H1 (cell line): ENCODE measurements around the gene LMAN1L. TPM values are rescaled to one million over a fixed set of nuclear protein-coding genes. Genes with fewer than 3 reads are reported as not detected.

ENCODE experiments used
- ASH2L ChIP-seq: fragments of 200-600, 300-600 bp; sonication (generic); IDR thresholded peaks from one replicate; pipeline ENCODE4 v1.7.1; 2017; ENCODE audit warnings: low read length
- BACH1 ChIP-seq: IDR thresholded peaks from 2 replicates; pipeline ENCODE4 v1.6.1; 2012; ENCODE audit warnings: low read length, improper control_type of control experiment
- BRCA1 ChIP-seq: IDR thresholded peaks from 2 replicates; pipeline ENCODE4 v1.6.1; 2012; ENCODE audit warnings: low read depth, low read length, improper control_type of control experiment
- CEBPB ChIP-seq: IDR thresholded peaks from 2 replicates; pipeline ENCODE4 v1.6.1; 2012; ENCODE audit warnings: low read depth, low read length
- CTCF ChIP-seq, 3 experiments: IDR thresholded peaks; 1 replicate in 2 of 3; 2 replicates in 1 of 3; pipeline versions ENCODE4 v1.5.1 to v1.6.1; 2011; ENCODE audit warnings: low read length in 3 of 3, mild to moderate bottlenecking in 3 of 3, inconsistent platforms in 2 of 3, low read depth in 1 of 3, moderate library complexity in 1 of 3; ENCODE audit not compliant: insufficient read depth in 1 of 3; ENCODE audit errors: control extremely low read depth in 1 of 3
- GABPA ChIP-seq: IDR thresholded peaks from 2 replicates; pipeline ENCODE4 v1.6.1; 2011; ENCODE audit warnings: mild to moderate bottlenecking, low read length, moderate library complexity, borderline replicate concordance; ENCODE audit not compliant: insufficient read depth
- GTF2F1 ChIP-seq: IDR thresholded peaks from 2 replicates; pipeline ENCODE4 v1.6.1; 2012; ENCODE audit warnings: low read depth, low read length, improper control_type of control experiment, borderline replicate concordance
- KDM5A ChIP-seq: fragments of 200-600 bp; IDR thresholded peaks from 2 replicates; pipeline ENCODE4 v1.7.1; 2012; ENCODE audit warnings: mild to moderate bottlenecking, low read length, inconsistent platforms, mixed read lengths
- PHF8 ChIP-seq: fragments of 200-600 bp; sonication (generic); conservative IDR thresholded peaks from 2 replicates; pipeline ENCODE4 v1.7.1; 2012; ENCODE audit warnings: low read depth, mild to moderate bottlenecking, inconsistent platforms, low read length, moderate library complexity
- SAP30 ChIP-seq: fragments of 300-600 bp; sonication (generic); IDR thresholded peaks from 2 replicates; pipeline ENCODE4 v1.7.1; 2012; ENCODE audit warnings: low read length, moderate library complexity, mild to moderate bottlenecking, inconsistent platforms; ENCODE audit not compliant: insufficient read depth, insufficient replicate concordance
- polyA plus RNA-seq, 7 experiments: library from polyadenylated mRNA; depleted of rRNA in 3 of 7; stranded (reverse) in 5 of 7; unstranded in 2 of 7; fragments of >200 nt in 5 of 7; fragments of 200-250 nt in 2 of 7; gene quantifications; 1 replicate in 5 of 7; 2 replicates in 1 of 7; 4 replicates in 1 of 7; pipeline versions ENCODE4 v1.2.1 to v1.2.3, GENCODE V29; 2011 to 2013; ENCODE audit warnings: missing spikeins in 2 of 7, mixed read lengths in 2 of 7
- total RNA-seq: library from RNA; stranded (reverse); fragmentation: NEBNext Ultra II Directional; extraction: Animal tissue kit (Norgen Biotek cat#: 25700); gene quantifications from 2 replicates; pipeline ENCODE4 v1.2.1, GENCODE V29; 2021

LMAN1L gene
- total and polyA plus RNA-seq, 2 of the 8 experiments (the other 6 are each of a cell fraction or from before 2014, with no cell fraction given), result not detected

GRCh38 chr15:74828835-74829234, 16.2 kb downstream of the LMAN1L start (continued):
- no peak for TF ChIP-seq BACH1
- no peak for TF ChIP-seq SAP30
- no peak for TF ChIP-seq PHF8
- no peak for TF ChIP-seq GTF2F1
- TF ChIP-seq CEBPB, result no peak
- TF ChIP-seq CTCF (IDR thresholded peaks at IDR 0.05; ENCODE audit: control extremely low read depth in 1 of 3, insufficient read depth in 1 of 3, low read depth in 1 of 3, low read length in 3 of 3), result no peak
- no peak for TF ChIP-seq BRCA1
- TF ChIP-seq ASH2L, result no peak
- no peak for TF ChIP-seq KDM5A
- no peak for TF ChIP-seq GABPA
